ENCODE measurements around the gene ALDH16A1. TPM values are rescaled to one million over a fixed set of nuclear protein-coding genes. Genes with fewer than 3 reads are reported as not detected.

ALDH16A1 gene
- total and polyA plus RNA-seq, 2 of the 8 experiments (the other 6 are each of a cell fraction or from before 2014, with no cell fraction given): 30.5 to 34.3 TPM

GRCh38 chr19:49422407-49423070 is 30.5 kb upstream of the ALDH16A1 start (continued):
- 0 out of 4 replicates have a peak, but pooled peaks of 1 of the 2 experiments have one; percentile 64 for TF ChIP-seq HDAC2 (IDR thresholded peaks at IDR 0.05; ENCODE audit: borderline replicate concordance in 1 of 2, low read depth in 2 of 2, low read length in 2 of 2)
- no peak for TF ChIP-seq POU5F1 (IDR thresholded peaks at IDR 0.05; ENCODE audit: low read depth, low read length)
- no peak for TF ChIP-seq POLR2A (IDR thresholded peaks at IDR 0.05; ENCODE audit: control extremely low read depth in 1 of 2, low read depth in 2 of 2, low read length in 2 of 2)
- TF ChIP-seq BACH1 (IDR thresholded peaks at IDR 0.05; ENCODE audit: low read length): peak; percentile 45; the same call in 1 of the 2 replicates
- TF ChIP-seq SP2 (IDR thresholded peaks at IDR 0.05; ENCODE audit: low read length): no peak
- TF ChIP-seq, protein P1, sequence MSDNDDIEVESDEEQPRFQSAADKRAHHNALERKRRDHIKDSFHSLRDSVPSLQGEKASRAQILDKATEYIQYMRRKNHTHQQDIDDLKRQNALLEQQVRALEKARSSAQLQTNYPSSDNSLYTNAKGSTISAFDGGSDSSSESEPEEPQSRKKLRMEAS (IDR thresholded peaks at IDR 0.05): peak; percentile 68
- TF ChIP-seq CREB1 (IDR thresholded peaks at IDR 0.05): peak; percentile 76
- TF ChIP-seq RBBP5 (IDR thresholded peaks at IDR 0.05; ENCODE audit: borderline replicate concordance, low read depth, low read length): peak; percentile 68; the same call in 1 of the 2 replicates

All from H1 (cell line).